Left forelimb (tissue), 1 donor: Measurements from ENCODE around the gene GPSM1.
A peak's percentile ranks its signal among the peaks of the same experiment; 100 is the strongest.
"Not testable (repeated sequence)": the region's sequence is repeated elsewhere in the genome, so short reads cannot be mapped to it uniquely, and the experiment has no call there.

ENCODE experiments used
- DNase-seq: peaks from one replicate; pipeline ENCODE4 v3.0.0-alpha.2; 2018; ENCODE audit warnings: low spot score

The GPSM1 gene

GRCh38 chr9:136395345-136396218 is 68.2 kb downstream of the GPSM1 start:
- no peak for DNase-seq

- no peak for DNase-seq
These were observed 68.8 kb downstream of the GPSM1 start for GRCh38 chr9:136396219-136396515.

GRCh38 chr9:136397643-136398042 is 70.3 kb downstream of the GPSM1 start:
- DNase-seq, result no peak

GRCh38 chr9:136398286-136398685 is 70.9 kb downstream of the GPSM1 start:
- DNase-seq, result no peak

- DNase-seq, result no peak
These were observed 72.1 kb downstream of the GPSM1 start for GRCh38 chr9:136399176-136400037.

GRCh38 chr9:136400038-136400834 is 72.9 kb downstream of the GPSM1 start, which contains the start of gene SNAPC4:
TSS of gene SNAPC4 (minus strand) at chr9:136400170. CDS start at chr9:136398428, 1,742 bp downstream.
- peak; percentile 92 for DNase-seq

GRCh38 chr9:136401173-136401922 is 74.0 kb downstream of the GPSM1 start:
- no peak for DNase-seq

GRCh38 chr9:136402067-136402466 is 74.7 kb downstream of the GPSM1 start:
- no peak for DNase-seq

- DNase-seq, result no peak
These were observed 76.2 kb downstream of the GPSM1 start for GRCh38 chr9:136403538-136403914.

GRCh38 chr9:136403915-136404800 is 76.8 kb downstream of the GPSM1 start:
- DNase-seq, result no peak

GRCh38 chr9:136404801-136405136 is 77.4 kb downstream of the GPSM1 start:
- DNase-seq, result no peak

- no peak for DNase-seq
These were observed 78.1 kb downstream of the GPSM1 start for GRCh38 chr9:136405481-136405880.

- DNase-seq, result not testable (repeated sequence)
These were observed 78.6 kb downstream of the GPSM1 start for GRCh38 chr9:136405904-136406303.

- DNase-seq, result not testable (repeated sequence)
These were observed 79.7 kb downstream of the GPSM1 start for GRCh38 chr9:136407061-136407460.

- no peak for DNase-seq
These were observed 80.6 kb downstream of the GPSM1 start for GRCh38 chr9:136407911-136408310.
